Muscle layer of colon (tissue), 2 donors: Measurements from ENCODE around the gene TSC22D2.

Experiments used
- H3K27ac ChIP-seq: one replicate; pipeline ENCODE4 v1.7.0; 2013; ENCODE audit warnings: low read depth, mild to moderate bottlenecking, low read length, moderate library complexity
- H3K27me3 ChIP-seq, 2 donors: one replicate each; pipeline ENCODE4 v1.7.0; 2013; ENCODE audit warnings: low read length in 2 of 2, mild to moderate bottlenecking in 2 of 2; ENCODE audit not compliant: insufficient read depth in 2 of 2, control insufficient read depth in 1 of 2
- H3K36me3 ChIP-seq: one replicate; pipeline ENCODE4 v1.7.0; 2013; ENCODE audit warnings: mild to moderate bottlenecking, low read length; ENCODE audit not compliant: insufficient read depth
- H3K4me1 ChIP-seq: one replicate; pipeline ENCODE4 v1.7.0; 2013; ENCODE audit warnings: mild to moderate bottlenecking, low read length; ENCODE audit not compliant: insufficient read depth
- H3K4me3 ChIP-seq, 2 donors: one replicate each; pipeline ENCODE4 v1.7.0; 2013; ENCODE audit warnings: low read length in 2 of 2, low read depth in 1 of 2, mild to moderate bottlenecking in 1 of 2, moderate library complexity in 1 of 2
- H3K9ac ChIP-seq: one replicate; pipeline ENCODE4 v1.7.0; 2013; ENCODE audit warnings: low read length
- H3K9me3 ChIP-seq: one replicate; pipeline ENCODE4 v1.7.0; 2013; ENCODE audit warnings: mild to moderate bottlenecking, low read length
- donor health status: abdominal sarcoma.
- donor health status: Adenocarcinoma of cecum.

Gene TSC22D2

GRCh38 chr3:150454085-150454484 is 46.0 kb downstream of the TSC22D2 start:
- Histone ChIP-seq H3K27me3 (no peaks in the 10 kb centered on the region), H3K4me1 (peaks cover 13% of the 10 kb centered on the region), H3K4me3 (no peak overlapping the region), H3K36me3 (peaks cover 10% of the 10 kb centered on the region), H3K9me3 (no peaks in the 10 kb centered on the region), H3K9ac (no peak overlapping the region), H3K27ac (no peak overlapping the region)

GRCh38 chr3:150454622-150455021 is 46.5 kb downstream of the TSC22D2 start:
- Histone ChIP-seq H3K36me3 (peaks cover 12% of the 10 kb centered on the region), H3K9ac (no peak overlapping the region), H3K4me1 (peaks cover 12% of the 10 kb centered on the region), H3K27ac (no peak overlapping the region), H3K27me3 (no peaks in the 10 kb centered on the region), H3K4me3 (no peak overlapping the region), H3K9me3 (no peaks in the 10 kb centered on the region)

- no peak overlapping the region for H3K9ac ChIP-seq
- peaks cover 12% of the 10 kb centered on the region for H3K36me3 ChIP-seq
- H3K27ac ChIP-seq, result no peak overlapping the region
- peaks cover 12% of the 10 kb centered on the region for H3K4me1 ChIP-seq
- no peak overlapping the region for H3K4me3 ChIP-seq
- H3K9me3 ChIP-seq, result no peaks in the 10 kb centered on the region
- H3K27me3 ChIP-seq, result no peaks in the 10 kb centered on the region
Measured at GRCh38 chr3:150455341-150455740, 47.2 kb downstream of the TSC22D2 start.

GRCh38 chr3:150458001-150458400 is 49.9 kb downstream of the TSC22D2 start:
- H3K4me1 ChIP-seq, result peaks cover 7% of the 10 kb centered on the region
- H3K4me3 ChIP-seq, result no peak overlapping the region
- H3K36me3 ChIP-seq, result peaks cover 12% of the 10 kb centered on the region
- H3K9me3 ChIP-seq, result no peaks in the 10 kb centered on the region
- no peak overlapping the region for H3K27ac ChIP-seq
- H3K27me3 ChIP-seq, result no peaks in the 10 kb centered on the region
- no peak overlapping the region for H3K9ac ChIP-seq

- Histone ChIP-seq H3K9ac (no peak overlapping the region), H3K27me3 (no peaks in the 10 kb centered on the region), H3K36me3 (peaks cover 12% of the 10 kb centered on the region), H3K9me3 (no peaks in the 10 kb centered on the region), H3K27ac (no peak overlapping the region), H3K4me3 (no peak overlapping the region), H3K4me1 (no peaks in the 10 kb centered on the region)
Measured at GRCh38 chr3:150460484-150460883, 52.4 kb downstream of the TSC22D2 start.

- H3K9ac ChIP-seq, result no peak overlapping the region
Measured at GRCh38 chr3:150461399-150461798, 53.3 kb downstream of the TSC22D2 start.

GRCh38 chr3:150462108-150462507 is 54.0 kb downstream of the TSC22D2 start:
- Histone ChIP-seq H3K36me3 (peaks cover 12% of the 10 kb centered on the region), H3K27ac (no peak overlapping the region), H3K9ac (no peak overlapping the region), H3K4me1 (no peaks in the 10 kb centered on the region), H3K4me3 (no peak overlapping the region), H3K27me3 (no peaks in the 10 kb centered on the region), H3K9me3 (no peaks in the 10 kb centered on the region)

More at GRCh38 chr3:150461399-150461798, 53.3 kb downstream of the TSC22D2 start:
- Histone ChIP-seq H3K36me3 (peaks cover 12% of the 10 kb centered on the region), H3K27ac (no peak overlapping the region), H3K27me3 (no peaks in the 10 kb centered on the region), H3K4me1 (no peaks in the 10 kb centered on the region), H3K4me3 (no peak overlapping the region), H3K9me3 (no peaks in the 10 kb centered on the region)

- no peaks in the 10 kb centered on the region for H3K27me3 ChIP-seq
- H3K36me3 ChIP-seq, result no peaks in the 10 kb centered on the region
- H3K9ac ChIP-seq, result no peak overlapping the region
- H3K27ac ChIP-seq, result no peak overlapping the region
- H3K4me1 ChIP-seq, result no peaks in the 10 kb centered on the region
- H3K4me3 ChIP-seq, result no peak overlapping the region
- H3K9me3 ChIP-seq, result no peaks in the 10 kb centered on the region
Measured at GRCh38 chr3:150464684-150465083, 56.6 kb downstream of the TSC22D2 start.

GRCh38 chr3:150467381-150467780 is 59.3 kb downstream of the TSC22D2 start:
- Histone ChIP-seq H3K4me3 (no peak overlapping the region), H3K36me3 (no peaks in the 10 kb centered on the region), H3K9me3 (no peaks in the 10 kb centered on the region), H3K4me1 (no peaks in the 10 kb centered on the region), H3K9ac (no peak overlapping the region), H3K27ac (no peak overlapping the region), H3K27me3 (no peaks in the 10 kb centered on the region)

GRCh38 chr3:150469031-150469930 is 61.2 kb downstream of the TSC22D2 start:
- Histone ChIP-seq H3K27me3 (no peaks in the 10 kb centered on the region), H3K9ac (no peak overlapping the region), H3K27ac (peak overlapping the region; percentile 12), H3K36me3 (no peaks in the 10 kb centered on the region), H3K4me1 (no peaks in the 10 kb centered on the region), H3K4me3 (no peak overlapping the region), H3K9me3 (no peaks in the 10 kb centered on the region)

GRCh38 chr3:150469931-150470740 is 62.0 kb downstream of the TSC22D2 start:
- H3K9ac ChIP-seq, result no peak overlapping the region
- H3K36me3 ChIP-seq, result no peaks in the 10 kb centered on the region
- no peak overlapping the region for H3K27ac ChIP-seq
- no peaks in the 10 kb centered on the region for H3K27me3 ChIP-seq
- no peaks in the 10 kb centered on the region for H3K4me1 ChIP-seq
- no peaks in the 10 kb centered on the region for H3K9me3 ChIP-seq
- H3K4me3 ChIP-seq, result no peak overlapping the region
